Activated gamma-delta T cell treated with anti-CD3 and anti-CD28 coated beads, Interleukin-2, amount 50 U/mL, for 16 hours (primary cell): ENCODE data around the gene PIBF1.
"Not testable (repeated sequence)": the region's sequence is repeated elsewhere in the genome, so short reads cannot be mapped to it uniquely, and the experiment has no call there.

Source experiments
- DNase-seq: peaks from one replicate; pipeline ENCODE4 v3.0.0-alpha.2; 2020; ENCODE audit warnings: low read depth

PIBF1 gene

GRCh38 chr13:72823081-72823480 is 41.1 kb downstream of the PIBF1 start:
- DNase-seq: no peak

GRCh38 chr13:72823724-72824123 is 41.8 kb downstream of the PIBF1 start:
- no peak for DNase-seq

- DNase-seq: no peak
Observed at GRCh38 chr13:72834601-72835000, 52.7 kb downstream of the PIBF1 start.

GRCh38 chr13:72839831-72840426 is 58.0 kb downstream of the PIBF1 start:
- DNase-seq: peak; percentile 4

- no peak for DNase-seq
Observed at GRCh38 chr13:72842991-72843390, 61.1 kb downstream of the PIBF1 start.

GRCh38 chr13:72845148-72845547 is 63.2 kb downstream of the PIBF1 start:
- not testable (repeated sequence) for DNase-seq

GRCh38 chr13:72849571-72849970 is 67.6 kb downstream of the PIBF1 start:
- no peak for DNase-seq

GRCh38 chr13:72850959-72851677 is 69.2 kb downstream of the PIBF1 start:
- no peak for DNase-seq

- no peak for DNase-seq
Observed at GRCh38 chr13:72851678-72852014, 69.7 kb downstream of the PIBF1 start.

- no peak for DNase-seq
Observed at GRCh38 chr13:72852207-72852606, 70.3 kb downstream of the PIBF1 start.

GRCh38 chr13:72853000-72853399 is 71.1 kb downstream of the PIBF1 start:
- no peak for DNase-seq

- DNase-seq: no peak
Observed at GRCh38 chr13:72864142-72865011, 82.4 kb downstream of the PIBF1 start.

GRCh38 chr13:72868229-72868628 is 86.3 kb downstream of the PIBF1 start:
- no peak for DNase-seq

- DNase-seq: no peak
Observed at GRCh38 chr13:72875233-72875632, 93.3 kb downstream of the PIBF1 start.

GRCh38 chr13:72884101-72884500 is 102.2 kb downstream of the PIBF1 start:
- no peak for DNase-seq

- DNase-seq: no peak
Observed at GRCh38 chr13:72886272-72887067, 104.5 kb downstream of the PIBF1 start.

- DNase-seq: no peak
Observed at GRCh38 chr13:72889495-72889894, 107.6 kb downstream of the PIBF1 start.

- DNase-seq: no peak
Observed at GRCh38 chr13:72890546-72890945, 108.6 kb downstream of the PIBF1 start.

- no peak for DNase-seq
Observed at GRCh38 chr13:72891423-72891822, 109.5 kb downstream of the PIBF1 start.

- no peak for DNase-seq
Observed at GRCh38 chr13:72896869-72897268, 114.9 kb downstream of the PIBF1 start.

- not testable (repeated sequence) for DNase-seq
Observed at GRCh38 chr13:72901546-72901945, 119.6 kb downstream of the PIBF1 start.

- no peak for DNase-seq
Observed at GRCh38 chr13:72908416-72908815, 126.5 kb downstream of the PIBF1 start.
